CD14-positive monocyte (primary cell): ENCODE measurements around the gene DNAJC3. TPM values are rescaled to one million over a fixed set of nuclear protein-coding genes. Genes with fewer than 3 reads are reported as not detected.

Experiments
- DNase-seq, 3 donors: peaks; one replicate each; pipeline ENCODE4 v3.0.0-alpha.2; 2011 to 2022
- H2AFZ ChIP-seq: 2 replicates; pipeline ENCODE4 v1.6.0; 2012; ENCODE audit warnings: mild to moderate bottlenecking, low read depth, low read length, inconsistent platforms; ENCODE audit not compliant: insufficient read depth, poor library complexity, severe bottlenecking
- H3K27ac ChIP-seq, 2 donors: 1 replicate in 1 of 2; 2 replicates in 1 of 2; pipeline ENCODE4 v1.5.1; 2012 to 2013; ENCODE audit warnings: low read length in 2 of 2, control low read depth in 1 of 2, inconsistent platforms in 1 of 2, low read depth in 1 of 2, mild to moderate bottlenecking in 1 of 2
- H3K27me3 ChIP-seq, 2 donors: one replicate each; pipeline versions ENCODE4 v1.6.0 to v1.6.1; 2011 to 2013; ENCODE audit warnings: low read length in 2 of 2; ENCODE audit not compliant: control insufficient read depth in 2 of 2, insufficient read depth in 2 of 2
- H3K36me3 ChIP-seq, 2 donors: replicated peaks in 1 of 2; 1 replicate in 1 of 2; 2 replicates in 1 of 2; pipeline versions ENCODE4 v1.5.1 to v1.6.1; 2012 to 2013; ENCODE audit warnings: low read length in 2 of 2, control low read depth in 1 of 2, inconsistent platforms in 1 of 2, mild to moderate bottlenecking in 1 of 2; ENCODE audit not compliant: insufficient read depth in 2 of 2, control insufficient read depth in 1 of 2
- H3K4me1 ChIP-seq, 2 donors: 1 replicate in 1 of 2; 2 replicates in 1 of 2; pipeline versions ENCODE4 v1.5.1 to v1.6.1; 2012 to 2013; ENCODE audit warnings: low read length in 2 of 2, control low read depth in 1 of 2, inconsistent platforms in 1 of 2, mild to moderate bottlenecking in 1 of 2, moderate library complexity in 1 of 2; ENCODE audit not compliant: insufficient read depth in 2 of 2, control insufficient read depth in 1 of 2
- H3K4me2 ChIP-seq: replicated peaks from 2 replicates; pipeline ENCODE3; 2012; ENCODE audit warnings: low read length, moderate library complexity, mild to moderate bottlenecking; ENCODE audit not compliant: poor library complexity, severe bottlenecking; ENCODE audit errors: extremely low read depth
- H3K4me3 ChIP-seq, 3 experiments: fragments of 200-600 bp in 1 of 3; sonication (generic) in 1 of 3; replicated peaks in 1 of 3; 1 replicate in 2 of 3; 2 replicates in 1 of 3; pipeline ENCODE4 v1.5.1; 2011 to 2013; ENCODE audit warnings: low read length in 3 of 3, mild to moderate bottlenecking in 3 of 3, control low read depth in 2 of 3, low read depth in 2 of 3, inconsistent platforms in 1 of 3, moderate library complexity in 1 of 3
- H3K79me2 ChIP-seq: 2 replicates; pipeline ENCODE4 v1.6.0; 2012; ENCODE audit warnings: mild to moderate bottlenecking, control low read depth, inconsistent platforms, low read length, moderate library complexity; ENCODE audit not compliant: insufficient read depth
- H3K9ac ChIP-seq: 2 replicates; pipeline ENCODE4 v1.6.0; 2017; ENCODE audit warnings: low read length, mild to moderate bottlenecking; ENCODE audit not compliant: insufficient read depth, poor library complexity, severe bottlenecking
- H3K9me3 ChIP-seq, 2 donors: replicated peaks in 1 of 2; 1 replicate in 1 of 2; 2 replicates in 1 of 2; pipeline versions ENCODE4 v1.5.1 to v1.6.1; 2012 to 2013; ENCODE audit warnings: low read length in 2 of 2, control low read depth in 1 of 2; ENCODE audit not compliant: control insufficient read depth in 1 of 2, insufficient read depth in 1 of 2
- H4K20me1 ChIP-seq: 2 replicates; pipeline ENCODE4 v1.6.0; 2012; ENCODE audit warnings: mild to moderate bottlenecking, low read length, control low read depth, moderate library complexity; ENCODE audit not compliant: insufficient read depth
- H3K27ac Mint-ChIP-seq, 7 donors: one replicate each; pipeline ENCODE4 v1.8.0; 2020; ENCODE audit warnings: mild to moderate bottlenecking in 7 of 7, mixed read lengths in 7 of 7, moderate library complexity in 6 of 7, inconsistent platforms in 2 of 7
- H3K27me3 Mint-ChIP-seq, 3 donors: one replicate each; pipeline ENCODE4 v1.8.0; 2021 to 2022; ENCODE audit warnings: low read depth in 3 of 3, mild to moderate bottlenecking in 3 of 3, mixed read lengths in 3 of 3, moderate library complexity in 3 of 3, inconsistent platforms in 1 of 3
- H3K36me3 Mint-ChIP-seq, 2 donors: one replicate each; pipeline ENCODE4 v1.8.0; 2020; ENCODE audit warnings: mixed read lengths in 2 of 2, inconsistent platforms in 1 of 2, mild to moderate bottlenecking in 1 of 2
- H3K4me1 Mint-ChIP-seq: one replicate; pipeline ENCODE4 v1.8.0; 2020; ENCODE audit warnings: mild to moderate bottlenecking, mixed read lengths
- H3K4me3 Mint-ChIP-seq, 2 donors: one replicate each; pipeline ENCODE4 v1.8.0; 2020; ENCODE audit warnings: mild to moderate bottlenecking in 2 of 2, mixed read lengths in 2 of 2, moderate library complexity in 1 of 2
- H3K9me3 Mint-ChIP-seq, 7 donors: one replicate each; pipeline ENCODE4 v1.8.0; 2020 to 2022; ENCODE audit warnings: mixed read lengths in 7 of 7, mild to moderate bottlenecking in 6 of 7, moderate library complexity in 6 of 7, inconsistent platforms in 2 of 7
- WGBS: methylation state at CpG from one replicate; pipeline ENCODE4 v1.1.5; 2013; ENCODE audit warnings: missing lambda C conversion rate; ENCODE audit not compliant: insufficient coverage; 5-methylcytosine and 5-hydroxymethylcytosine counted together
- intact Hi-C, 2 donors: fragments of 100-400 bp; cut with micrococcal nuclease; formaldehyde crosslinking; loops; one replicate each; pipeline versions ENCODE4 v1.15.0 to v1.15.1; 2023
- polyA plus RNA-seq, 3 donors: library from polyadenylated mRNA; depleted of rRNA in 1 of 3; unstranded in 2 of 3; stranded (reverse) in 1 of 3; fragments of 300-500 nt in 2 of 3; fragments of >200 nt in 1 of 3; fragmentation: Illumina TruSeq in 2 of 3; gene quantifications; 1 replicate in 2 of 3; 2 replicates in 1 of 3; pipeline ENCODE4 v1.2.3, GENCODE V29; 2012 to 2021
- TF ChIP-seq, protein P1 (sequence below): fragments of 200-600 bp; IDR thresholded peaks from one replicate; pipeline ENCODE4 v1.8.0; 2022; ENCODE audit warnings: antibody characterized with exemption, mild to moderate bottlenecking

The DNAJC3 gene
- polyA plus RNA-seq, 3 donors = 11.1 to 27.6 (median 22.3) TPM

DNA sequence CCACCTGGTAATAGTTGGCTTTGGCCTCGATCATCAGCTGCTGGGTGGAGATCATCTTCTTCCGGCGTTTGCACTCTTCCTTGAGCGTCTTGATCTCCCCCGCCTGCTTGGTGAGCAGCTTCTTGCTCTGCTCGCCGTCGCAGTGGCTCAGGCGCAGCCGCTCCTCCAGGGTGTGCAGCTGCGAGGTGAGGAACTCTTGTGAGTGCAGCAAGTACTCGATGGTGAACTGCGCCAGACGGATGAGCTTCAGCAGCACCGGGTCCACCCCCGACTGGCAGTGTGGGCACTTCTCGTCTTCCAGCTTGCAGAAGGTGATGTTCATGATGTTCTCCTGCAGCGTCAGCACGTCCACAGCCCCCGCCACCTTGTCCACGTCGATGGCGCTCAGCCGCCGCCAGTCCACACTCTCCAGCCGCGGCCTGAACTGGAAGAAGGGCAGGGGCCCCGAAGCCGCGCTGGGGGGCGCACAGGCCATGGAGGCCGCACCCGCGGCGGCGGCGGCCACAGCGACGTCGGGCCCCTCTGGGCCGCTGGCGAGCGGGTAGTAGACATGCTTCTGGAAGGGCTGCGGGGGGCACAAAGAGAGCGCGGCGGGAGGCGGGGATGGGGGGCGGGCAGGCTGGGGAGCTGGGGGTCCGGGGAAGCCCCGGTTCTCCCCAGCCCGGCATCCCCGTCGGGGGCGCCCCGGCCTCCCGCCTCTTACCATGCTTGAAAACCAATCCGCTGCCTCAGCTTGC is 35.5 kb upstream of the DNAJC3 start:
- Histone ChIP-seq H3K36me3 (no peaks in the 10 kb centered on the region), H3K27me3 (peaks cover 36 to 65% of the 10 kb centered on the region in 2 donors), H3K9me3 (peaks cover 0 to 6% of the 10 kb centered on the region in 2 donors), H3K4me2 (peak overlapping the region; percentile 51), H3K79me2 (no peaks in the 10 kb centered on the region), H3K4me3 (peak overlapping the region in 1 of 3 experiments; percentile 39), H4K20me1 (no peaks in the 10 kb centered on the region), H3K9ac (no peak overlapping the region), H2AFZ (no peak overlapping the region), H3K4me1 (peaks cover 19 to 24% of the 10 kb centered on the region in 2 donors), H3K27ac (no peak overlapping the region)
- Mint-ChIP-seq H3K27me3 (peaks cover 55 to 64% (median 59%) of the 10 kb centered on the region in 3 donors), H3K27ac (no peak overlapping the region), H3K4me1 (peaks cover 20% of the 10 kb centered on the region), H3K36me3 (peaks cover 0 to 8% of the 10 kb centered on the region in 2 donors), H3K9me3 (peaks cover 0 to 17% (median 3%) of the 10 kb centered on the region in 7 donors), H3K4me3 (peak overlapping the region in 1 of 2 donors; percentile 83)
- 43% methylated on average over 57 of the region's 58 CpGs for WGBS
- intact Hi-C loops = no loop called here
- TF ChIP-seq, protein P1, sequence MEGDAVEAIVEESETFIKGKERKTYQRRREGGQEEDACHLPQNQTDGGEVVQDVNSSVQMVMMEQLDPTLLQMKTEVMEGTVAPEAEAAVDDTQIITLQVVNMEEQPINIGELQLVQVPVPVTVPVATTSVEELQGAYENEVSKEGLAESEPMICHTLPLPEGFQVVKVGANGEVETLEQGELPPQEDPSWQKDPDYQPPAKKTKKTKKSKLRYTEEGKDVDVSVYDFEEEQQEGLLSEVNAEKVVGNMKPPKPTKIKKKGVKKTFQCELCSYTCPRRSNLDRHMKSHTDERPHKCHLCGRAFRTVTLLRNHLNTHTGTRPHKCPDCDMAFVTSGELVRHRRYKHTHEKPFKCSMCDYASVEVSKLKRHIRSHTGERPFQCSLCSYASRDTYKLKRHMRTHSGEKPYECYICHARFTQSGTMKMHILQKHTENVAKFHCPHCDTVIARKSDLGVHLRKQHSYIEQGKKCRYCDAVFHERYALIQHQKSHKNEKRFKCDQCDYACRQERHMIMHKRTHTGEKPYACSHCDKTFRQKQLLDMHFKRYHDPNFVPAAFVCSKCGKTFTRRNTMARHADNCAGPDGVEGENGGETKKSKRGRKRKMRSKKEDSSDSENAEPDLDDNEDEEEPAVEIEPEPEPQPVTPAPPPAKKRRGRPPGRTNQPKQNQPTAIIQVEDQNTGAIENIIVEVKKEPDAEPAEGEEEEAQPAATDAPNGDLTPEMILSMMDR = no peak
- DNase-seq = no peak

DNA sequence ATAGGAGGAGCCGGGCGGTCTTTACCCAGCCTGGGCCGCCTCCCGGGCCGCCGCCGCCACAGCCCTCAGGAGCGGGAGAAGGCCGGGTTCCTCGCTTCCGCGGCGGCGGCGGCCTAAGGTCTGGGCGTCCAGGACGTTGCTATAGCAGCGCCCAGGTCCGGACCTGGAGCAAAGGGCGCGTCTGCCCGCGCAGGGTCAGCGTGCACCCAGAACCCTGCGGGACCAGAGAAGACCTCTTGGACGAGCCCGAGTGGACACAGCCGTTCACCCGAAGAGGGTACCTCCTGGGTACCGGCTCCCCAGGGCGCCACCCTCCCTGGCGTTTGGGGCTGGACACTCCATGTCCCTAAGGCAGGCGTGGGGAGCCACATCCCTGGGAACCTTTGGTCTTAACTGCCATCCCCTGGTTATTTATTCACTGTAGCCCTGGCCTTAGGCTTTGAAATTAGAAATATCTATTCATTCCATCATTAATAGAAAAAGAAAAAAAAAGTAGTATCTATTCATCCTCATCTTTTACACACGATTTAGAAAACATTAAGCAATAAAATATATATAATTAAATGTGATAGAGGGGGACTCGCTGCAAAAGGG is 34.8 kb upstream of the DNAJC3 start:
- Histone ChIP-seq H4K20me1 (no peaks in the 10 kb centered on the region), H2AFZ (no peak overlapping the region), H3K79me2 (no peaks in the 10 kb centered on the region), H3K4me1 (peaks cover 19 to 24% of the 10 kb centered on the region in 2 donors), H3K9me3 (peaks cover 0 to 6% of the 10 kb centered on the region in 2 donors), H3K9ac (no peak overlapping the region), H3K27me3 (peaks cover 36 to 65% of the 10 kb centered on the region in 2 donors), H3K4me2 (peak overlapping the region; percentile 51), H3K36me3 (no peaks in the 10 kb centered on the region), H3K4me3 (peak overlapping the region in 1 of 3 experiments; percentile 39), H3K27ac (no peak overlapping the region)
- peaks cover 20% of the 10 kb centered on the region for H3K4me1 Mint-ChIP-seq
- WGBS = 6% methylated on average over 30 of the region's 35 CpGs
- peaks cover 55 to 68% (median 59%) of the 10 kb centered on the region in 3 donors for H3K27me3 Mint-ChIP-seq
- intact Hi-C loops = no loop called here
- TF ChIP-seq, protein P1 = no peak
- H3K27ac Mint-ChIP-seq = no peak overlapping the region
- no peak for DNase-seq
- H3K9me3 Mint-ChIP-seq = peaks cover 0 to 17% (median 3%) of the 10 kb centered on the region in 7 donors
- H3K36me3 Mint-ChIP-seq = peaks cover 0 to 8% of the 10 kb centered on the region in 2 donors
- H3K4me3 Mint-ChIP-seq = peak overlapping the region in 1 of 2 donors; percentile 67
